SK-N-SH (cell line): Measurements from ENCODE around the gene ANO3. TPM values are rescaled to one million over a fixed set of nuclear protein-coding genes. Genes with fewer than 3 reads are reported as not detected.

ENCODE experiments used
- CTCF ChIA-PET: fragments of 300-600, 350-600 bp; formaldehyde crosslinking; extraction: SDS; loops from one replicate; lab custom pipeline; 2021; lab: Yijun Ruan, JAX
- POLR2A ChIA-PET: fragments of 350-600 bp; sonication (Branson Sonifier 250); formaldehyde crosslinking; extraction: SDS; loops from one replicate; lab custom pipeline; 2020; ENCODE audit warnings: antibody characterized with exemption, inconsistent platforms; lab: Yijun Ruan, JAX
- DNase-seq: peaks from one replicate; pipeline ENCODE4 v3.0.0; 2012
- H2AFZ ChIP-seq: fragments of 200-600 bp; sonication (generic); 2 replicates; pipeline ENCODE4 v1.8.1; 2016; ENCODE audit warnings: antibody characterized with exemption, mild to moderate bottlenecking, low read depth
- H3F3A ChIP-seq: fragments of 200-600 bp; sonication (generic); replicated peaks from 2 replicates; pipeline ENCODE3; 2016; ENCODE audit warnings: antibody characterized with exemption, mild to moderate bottlenecking; ENCODE audit not compliant: insufficient read depth
- H3K27ac ChIP-seq, 2 experiments: fragments of 200-500 bp in 1 of 2; fragments of 200-600 bp in 1 of 2; sonication (Bioruptor generic) in 1 of 2; sonication (generic), shearing (Covaris generic) in 1 of 2; 2 replicates each; pipeline versions ENCODE4 v1.5.1 to v1.6.1; 2014 to 2016; ENCODE audit warnings: low read depth in 2 of 2, inconsistent platforms in 1 of 2, low read length in 1 of 2, mild to moderate bottlenecking in 1 of 2, mixed read lengths in 1 of 2
- H3K27me3 ChIP-seq: fragments of 200-600 bp; sonication (generic), shearing (Covaris generic); 2 replicates; pipeline ENCODE4 v1.6.1; 2016; ENCODE audit warnings: mixed run types; ENCODE audit not compliant: insufficient read depth
- H3K36me3 ChIP-seq, 2 experiments: fragments of 200-500 bp in 1 of 2; fragments of 200-600 bp in 1 of 2; sonication (Bioruptor generic) in 1 of 2; sonication (generic) in 1 of 2; replicated peaks in 1 of 2; 2 replicates each; pipeline versions ENCODE3 to v1.5.1; 2014 to 2016; ENCODE audit warnings: low read length in 1 of 2, mild to moderate bottlenecking in 1 of 2; ENCODE audit not compliant: insufficient read depth in 2 of 2, control insufficient read depth in 1 of 2
- H3K4me1 ChIP-seq, 2 experiments: fragments of 200-500 bp in 1 of 2; fragments of 200-600 bp in 1 of 2; sonication (Bioruptor generic) in 1 of 2; sonication (generic), shearing (Covaris generic) in 1 of 2; 2 replicates each; pipeline versions ENCODE4 v1.5.1 to v1.6.1; 2014 to 2016; ENCODE audit warnings: low read depth in 1 of 2, low read length in 1 of 2, mixed run types in 1 of 2; ENCODE audit not compliant: insufficient read depth in 2 of 2, control insufficient read depth in 1 of 2
- H3K4me2 ChIP-seq: fragments of 200-600 bp; sonication (generic), shearing (Covaris generic); 2 replicates; pipeline ENCODE4 v1.6.1; 2017; ENCODE audit warnings: mixed run types
- H3K4me3 ChIP-seq, 2 experiments: fragments of 200-500 bp in 1 of 2; fragments of 200-600 bp in 1 of 2; sonication (Bioruptor generic) in 1 of 2; sonication (generic), shearing (Covaris generic) in 1 of 2; 2 replicates each; pipeline versions ENCODE4 v1.5.1 to v1.8.1; 2014 to 2016; ENCODE audit warnings: low read depth in 2 of 2, inconsistent platforms in 1 of 2, low read length in 1 of 2, mild to moderate bottlenecking in 1 of 2, mixed read lengths in 1 of 2, moderate library complexity in 1 of 2
- H3K79me2 ChIP-seq: fragments of 200-600 bp; sonication (generic); 2 replicates; pipeline ENCODE4 v1.8.1; 2017; ENCODE audit warnings: mild to moderate bottlenecking; ENCODE audit not compliant: insufficient read depth
- H3K9ac ChIP-seq: fragments of 200-600 bp; sonication (generic); 2 replicates; pipeline ENCODE4 v1.6.1; 2017; ENCODE audit warnings: mixed run types
- H3K9me2 ChIP-seq: fragments of 200-600 bp; sonication (generic); 2 replicates; pipeline ENCODE4 v1.6.1; 2017; ENCODE audit warnings: mixed run types
- H3K9me3 ChIP-seq: fragments of 200-600 bp; sonication (generic); 2 replicates; pipeline ENCODE4 v1.6.1; 2017; ENCODE audit warnings: mixed run types, mild to moderate bottlenecking, moderate library complexity
- H4K20me1 ChIP-seq: fragments of 200-600 bp; sonication (generic); 2 replicates; pipeline ENCODE4 v1.6.1; 2017; ENCODE audit warnings: mild to moderate bottlenecking, mixed run types; ENCODE audit not compliant: insufficient read depth
- CHD2 ChIP-seq: fragments of 150-350 bp; IDR thresholded peaks from 2 replicates; pipeline ENCODE4 v1.6.1; 2018; ENCODE audit warnings: low read length; ENCODE audit not compliant: partially characterized antibody
- EP300 ChIP-seq, 2 experiments: IDR thresholded peaks; 2 replicates each; pipeline versions ENCODE4 v1.4.0 to v1.6.1; 2012; ENCODE audit warnings: borderline replicate concordance in 1 of 2, low read depth in 1 of 2, low read length in 1 of 2
- FOSL2 ChIP-seq: IDR thresholded peaks from 2 replicates; pipeline ENCODE4 v1.4.0; 2012; ENCODE audit warnings: low read depth, mild to moderate bottlenecking, moderate library complexity, borderline replicate concordance
- FOXJ3 ChIP-seq: sonication (generic); formaldehyde crosslinking; IDR thresholded peaks from 2 replicates; pipeline ENCODE4 v1.5.1; 2020; ENCODE audit warnings: mild to moderate bottlenecking, missing genetic modification reagents
- GATA2 ChIP-seq: sonication (generic); formaldehyde crosslinking; IDR thresholded peaks from 2 replicates; pipeline ENCODE4 v1.5.0; 2020; ENCODE audit warnings: mild to moderate bottlenecking, missing genetic modification reagents
- MEF2A ChIP-seq: IDR thresholded peaks from 2 replicates; pipeline ENCODE4 v1.4.0; 2012; ENCODE audit warnings: low read depth, borderline replicate concordance
- NRF1 ChIP-seq: IDR thresholded peaks from 2 replicates; pipeline ENCODE4 v1.6.1; 2012; ENCODE audit warnings: low read depth, mild to moderate bottlenecking, low read length
- POLR2AphosphoS5 ChIP-seq: IDR thresholded peaks from 2 replicates; pipeline ENCODE4 v1.6.1; 2012; ENCODE audit warnings: low read depth, low read length
- RAD21 ChIP-seq: IDR thresholded peaks from 2 replicates; pipeline ENCODE4 v1.6.1; 2012; ENCODE audit warnings: mild to moderate bottlenecking, low read length
- RFX5 ChIP-seq: IDR thresholded peaks from 2 replicates; pipeline ENCODE4 v1.6.1; 2012; ENCODE audit warnings: mild to moderate bottlenecking, improper control_type of control experiment, low read length
- RXRA ChIP-seq: IDR thresholded peaks from 2 replicates; pipeline ENCODE4 v1.4.0; 2012; ENCODE audit warnings: low read depth, mild to moderate bottlenecking, borderline replicate concordance
- SIN3A ChIP-seq: IDR thresholded peaks from 2 replicates; pipeline ENCODE4 v1.6.1; 2012; ENCODE audit warnings: low read depth, mild to moderate bottlenecking, low read length, moderate library complexity, borderline replicate concordance
- TAF1 ChIP-seq: IDR thresholded peaks from 2 replicates; pipeline ENCODE4 v1.6.1; 2012; ENCODE audit warnings: low read depth, mild to moderate bottlenecking, low read length, moderate library complexity, borderline replicate concordance
- TEAD4 ChIP-seq: IDR thresholded peaks from 2 replicates; pipeline ENCODE4 v1.4.0; 2012; ENCODE audit warnings: mild to moderate bottlenecking, borderline replicate concordance; ENCODE audit not compliant: insufficient read depth
- WGBS: methylation state at CpG from one replicate; pipeline ENCODE4 v1.1.6; 2017; ENCODE audit warnings: low lambda C conversion rate; 5-methylcytosine and 5-hydroxymethylcytosine counted together
- polyA plus RNA-seq, 3 experiments: library from polyadenylated mRNA; depleted of rRNA; stranded (reverse); fragments of >200 nt; gene quantifications; 2 replicates each; pipeline ENCODE4 v1.2.3, GENCODE V29; 2012
- TF ChIP-seq, protein P1 (sequence below): IDR thresholded peaks from 2 replicates; pipeline ENCODE4; 2012
- TF ChIP-seq, protein P2 (sequence below): fragments of 200-600 bp; sonication (generic); IDR thresholded peaks from 2 replicates; pipeline ENCODE4 v1.6.1; 2017; ENCODE audit warnings: antibody characterized with exemption, mild to moderate bottlenecking, moderate library complexity
- TF ChIP-seq, protein P3 (sequence below): fragments of 150-350 bp; IDR thresholded peaks from 2 replicates; pipeline ENCODE4 v1.6.1; 2017; ENCODE audit warnings: antibody characterized with exemption, low read length, low read depth, borderline replicate concordance
- TF ChIP-seq, protein P4 (sequence below): fragments of 150-350 bp; IDR thresholded peaks from 2 replicates; pipeline ENCODE4 v1.6.1; 2016; ENCODE audit warnings: mild to moderate bottlenecking, low read depth, low read length
- TF ChIP-seq, protein P5 (sequence below): IDR thresholded peaks from 2 replicates; pipeline ENCODE4 v1.4.0; 2012; ENCODE audit warnings: low read depth, borderline replicate concordance

The ANO3 gene
- polyA plus RNA-seq, 1 of the 3 experiments (the other 2 are of a cell fraction): 0.13 TPM

DNA sequence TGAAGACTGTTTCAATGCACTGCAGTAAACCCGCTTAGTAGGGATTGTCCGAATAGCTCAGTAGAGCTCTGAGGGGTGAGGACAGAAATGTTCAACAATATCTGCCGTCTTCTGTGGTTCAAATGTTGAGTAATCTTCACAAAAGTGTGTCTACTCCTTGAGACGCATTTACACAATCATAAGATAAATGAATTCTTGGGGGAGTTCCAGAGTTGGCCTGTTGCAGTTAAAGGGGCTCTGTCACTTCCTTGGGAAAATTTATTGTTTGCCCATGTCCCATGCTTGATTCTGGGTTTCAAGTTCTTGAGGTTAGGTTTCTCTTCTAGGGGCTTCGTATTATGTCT, 614 bp downstream of the ANO3 start:
- ChIA-PET CTCF (interaction anchor here (0.9 to 2.0 kb wide), 9 partner anchors 14 to 1795 kb away, joined by 3 to 7 read pairs (median 3); no protein-coding TSS in a partner anchor), POLR2A (no interaction called here)
- TF ChIP-seq POLR2AphosphoS5 (no peak), CHD2 (no peak), RFX5 (no peak), TEAD4 (no peak), MEF2A (no peak), TAF1 (no peak), GATA2 (CRISPR knock-in tag) (no peak), SIN3A (no peak), NRF1 (no peak), RAD21 (no peak), FOSL2 (no peak)
- TF ChIP-seq, protein P1, sequence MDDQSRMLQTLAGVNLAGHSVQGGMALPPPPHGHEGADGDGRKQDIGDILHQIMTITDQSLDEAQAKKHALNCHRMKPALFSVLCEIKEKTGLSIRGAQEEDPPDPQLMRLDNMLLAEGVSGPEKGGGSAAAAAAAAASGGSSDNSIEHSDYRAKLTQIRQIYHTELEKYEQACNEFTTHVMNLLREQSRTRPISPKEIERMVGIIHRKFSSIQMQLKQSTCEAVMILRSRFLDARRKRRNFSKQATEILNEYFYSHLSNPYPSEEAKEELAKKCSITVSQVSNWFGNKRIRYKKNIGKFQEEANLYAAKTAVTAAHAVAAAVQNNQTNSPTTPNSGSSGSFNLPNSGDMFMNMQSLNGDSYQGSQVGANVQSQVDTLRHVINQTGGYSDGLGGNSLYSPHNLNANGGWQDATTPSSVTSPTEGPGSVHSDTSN: no peak
- TF ChIP-seq, protein P2, sequence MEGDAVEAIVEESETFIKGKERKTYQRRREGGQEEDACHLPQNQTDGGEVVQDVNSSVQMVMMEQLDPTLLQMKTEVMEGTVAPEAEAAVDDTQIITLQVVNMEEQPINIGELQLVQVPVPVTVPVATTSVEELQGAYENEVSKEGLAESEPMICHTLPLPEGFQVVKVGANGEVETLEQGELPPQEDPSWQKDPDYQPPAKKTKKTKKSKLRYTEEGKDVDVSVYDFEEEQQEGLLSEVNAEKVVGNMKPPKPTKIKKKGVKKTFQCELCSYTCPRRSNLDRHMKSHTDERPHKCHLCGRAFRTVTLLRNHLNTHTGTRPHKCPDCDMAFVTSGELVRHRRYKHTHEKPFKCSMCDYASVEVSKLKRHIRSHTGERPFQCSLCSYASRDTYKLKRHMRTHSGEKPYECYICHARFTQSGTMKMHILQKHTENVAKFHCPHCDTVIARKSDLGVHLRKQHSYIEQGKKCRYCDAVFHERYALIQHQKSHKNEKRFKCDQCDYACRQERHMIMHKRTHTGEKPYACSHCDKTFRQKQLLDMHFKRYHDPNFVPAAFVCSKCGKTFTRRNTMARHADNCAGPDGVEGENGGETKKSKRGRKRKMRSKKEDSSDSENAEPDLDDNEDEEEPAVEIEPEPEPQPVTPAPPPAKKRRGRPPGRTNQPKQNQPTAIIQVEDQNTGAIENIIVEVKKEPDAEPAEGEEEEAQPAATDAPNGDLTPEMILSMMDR: no peak
- TF ChIP-seq, protein P3, sequence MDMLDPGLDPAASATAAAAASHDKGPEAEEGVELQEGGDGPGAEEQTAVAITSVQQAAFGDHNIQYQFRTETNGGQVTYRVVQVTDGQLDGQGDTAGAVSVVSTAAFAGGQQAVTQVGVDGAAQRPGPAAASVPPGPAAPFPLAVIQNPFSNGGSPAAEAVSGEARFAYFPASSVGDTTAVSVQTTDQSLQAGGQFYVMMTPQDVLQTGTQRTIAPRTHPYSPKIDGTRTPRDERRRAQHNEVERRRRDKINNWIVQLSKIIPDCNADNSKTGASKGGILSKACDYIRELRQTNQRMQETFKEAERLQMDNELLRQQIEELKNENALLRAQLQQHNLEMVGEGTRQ: no peak
- Histone ChIP-seq H3K27ac (no peak overlapping the region), H3K4me1 (peaks cover 7 to 8% of the 10 kb centered on the region in 2 experiments; a peak in 3 of 4 replicates), H3K9me2 (no peaks in the 10 kb centered on the region), H3F3A (peaks cover 5% of the 10 kb centered on the region), H3K4me3 (peak overlapping the region; percentile 49 to 58; a peak in 3 of 4 replicates), H3K9ac (no peak overlapping the region), H3K4me2 (peak overlapping the region; percentile 71), H3K9me3 (no peaks in the 10 kb centered on the region), H4K20me1 (no peaks in the 10 kb centered on the region), H3K27me3 (no peaks in the 10 kb centered on the region; the same call in 1 of the 2 replicates), H3K79me2 (no peaks in the 10 kb centered on the region), H3K36me3 (no peaks in the 10 kb centered on the region), H2AFZ (no peak overlapping the region)
- 64% methylated on average over 5 of the region's 5 CpGs for WGBS
- DNase-seq: no peak

DNA sequence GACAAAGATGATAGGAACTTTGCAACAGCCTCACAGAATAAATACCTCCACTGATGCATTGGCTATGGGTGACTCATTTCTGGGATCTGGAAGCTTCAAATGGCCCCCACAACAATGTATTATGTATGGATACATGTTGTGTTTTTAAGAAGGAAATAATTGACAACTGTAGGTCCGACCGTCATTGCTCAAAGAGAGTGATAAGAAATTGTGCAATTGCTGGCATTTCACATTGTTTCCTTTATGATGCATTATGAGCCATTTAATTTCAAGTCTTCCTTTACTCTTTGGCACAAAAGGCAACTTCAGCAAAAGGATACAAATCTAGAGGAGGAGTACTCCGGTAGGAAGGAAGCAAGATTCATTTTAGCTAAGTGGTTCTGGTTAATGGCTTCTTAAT, 2.0 kb downstream of the ANO3 start:
- no peak overlapping the region for H3K27ac ChIP-seq
- no peak overlapping the region for H2AFZ ChIP-seq
- TF ChIP-seq RXRA (no peak), CHD2 (no peak), EP300 (IDR thresholded peaks at IDR 0.05; ENCODE audit: borderline replicate concordance in 1 of 2, low read depth in 1 of 2, low read length in 1 of 2) (no peak), SIN3A (no peak), FOXJ3 (CRISPR knock-in tag) (no peak), RFX5 (no peak)
- TF ChIP-seq, protein P4, sequence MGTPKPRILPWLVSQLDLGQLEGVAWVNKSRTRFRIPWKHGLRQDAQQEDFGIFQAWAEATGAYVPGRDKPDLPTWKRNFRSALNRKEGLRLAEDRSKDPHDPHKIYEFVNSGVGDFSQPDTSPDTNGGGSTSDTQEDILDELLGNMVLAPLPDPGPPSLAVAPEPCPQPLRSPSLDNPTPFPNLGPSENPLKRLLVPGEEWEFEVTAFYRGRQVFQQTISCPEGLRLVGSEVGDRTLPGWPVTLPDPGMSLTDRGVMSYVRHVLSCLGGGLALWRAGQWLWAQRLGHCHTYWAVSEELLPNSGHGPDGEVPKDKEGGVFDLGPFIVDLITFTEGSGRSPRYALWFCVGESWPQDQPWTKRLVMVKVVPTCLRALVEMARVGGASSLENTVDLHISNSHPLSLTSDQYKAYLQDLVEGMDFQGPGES: no peak
- TF ChIP-seq, protein P3: no peak
- TF ChIP-seq, protein P5, sequence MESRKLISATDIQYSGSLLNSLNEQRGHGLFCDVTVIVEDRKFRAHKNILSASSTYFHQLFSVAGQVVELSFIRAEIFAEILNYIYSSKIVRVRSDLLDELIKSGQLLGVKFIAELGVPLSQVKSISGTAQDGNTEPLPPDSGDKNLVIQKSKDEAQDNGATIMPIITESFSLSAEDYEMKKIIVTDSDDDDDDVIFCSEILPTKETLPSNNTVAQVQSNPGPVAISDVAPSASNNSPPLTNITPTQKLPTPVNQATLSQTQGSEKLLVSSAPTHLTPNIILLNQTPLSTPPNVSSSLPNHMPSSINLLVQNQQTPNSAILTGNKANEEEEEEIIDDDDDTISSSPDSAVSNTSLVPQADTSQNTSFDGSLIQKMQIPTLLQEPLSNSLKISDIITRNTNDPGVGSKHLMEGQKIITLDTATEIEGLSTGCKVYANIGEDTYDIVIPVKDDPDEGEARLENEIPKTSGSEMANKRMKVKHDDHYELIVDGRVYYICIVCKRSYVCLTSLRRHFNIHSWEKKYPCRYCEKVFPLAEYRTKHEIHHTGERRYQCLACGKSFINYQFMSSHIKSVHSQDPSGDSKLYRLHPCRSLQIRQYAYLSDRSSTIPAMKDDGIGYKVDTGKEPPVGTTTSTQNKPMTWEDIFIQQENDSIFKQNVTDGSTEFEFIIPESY: no peak
- 50% methylated on average over 3 of the region's 3 CpGs for WGBS
- no peaks in the 10 kb centered on the region for H3K36me3 ChIP-seq
- H3K4me2 ChIP-seq: no peak overlapping the region
- ChIA-PET CTCF (interaction anchor here (0.8 to 1.4 kb wide), 4 partner anchors 124 to 217 kb away, joined by 3 to 5 read pairs (median 3); no protein-coding TSS in a partner anchor), POLR2A (no interaction called here)
- no peak overlapping the region for H3K9ac ChIP-seq
- H4K20me1 ChIP-seq: no peaks in the 10 kb centered on the region
- peaks cover 5% of the 10 kb centered on the region for H3F3A ChIP-seq
- no peaks in the 10 kb centered on the region for H3K79me2 ChIP-seq
- no peak overlapping the region for H3K4me3 ChIP-seq
- peaks cover 7 to 8% of the 10 kb centered on the region in 2 experiments; a peak in 3 of 4 replicates for H3K4me1 ChIP-seq
- H3K27me3 ChIP-seq: no peaks in the 10 kb centered on the region; the same call in 1 of the 2 replicates
- no peak for DNase-seq
- H3K9me3 ChIP-seq: no peaks in the 10 kb centered on the region
- H3K9me2 ChIP-seq: no peaks in the 10 kb centered on the region
